ENCODE data around the gene ADD1. TPM values are rescaled to one million over a fixed set of nuclear protein-coding genes. Genes with fewer than 3 reads are reported as not detected.

The ADD1 gene
- total RNA-seq, 1 experiment from 2014 or later = 232 TPM

DNA sequence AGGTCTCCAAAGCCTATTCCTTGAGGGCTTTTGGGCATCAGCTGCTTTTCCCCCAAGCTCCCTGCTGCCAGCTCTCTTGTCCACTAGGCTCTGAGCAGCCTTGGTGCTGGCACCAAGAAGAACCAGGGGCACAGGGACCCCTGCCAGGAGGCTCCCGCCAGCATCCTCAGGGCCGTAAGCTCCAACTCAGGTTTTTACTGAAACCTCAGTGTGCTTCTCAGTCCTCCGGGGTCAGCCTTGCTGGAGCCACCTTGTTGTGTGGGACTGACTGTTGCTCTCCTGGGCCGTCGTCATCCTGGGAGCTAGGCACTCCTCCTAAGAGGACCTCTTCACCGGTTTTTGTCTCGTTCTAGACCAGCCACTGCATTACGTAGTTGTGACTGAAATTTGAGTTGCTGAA lies 80.6 kb downstream of the ADD1 start:
- H3K27ac ChIP-seq (ENCODE audit: low read depth, low read length, poor library complexity, severe bottlenecking) = no peak overlapping the region
- H3K4me3 ChIP-seq (ENCODE audit: low read depth, low read length, poor library complexity, severe bottlenecking) = no peak overlapping the region
- no peaks in the 10 kb centered on the region for H3K4me1 ChIP-seq (ENCODE audit: insufficient read depth, low read length, poor library complexity, severe bottlenecking)
- H3K27me3 ChIP-seq (replicated peaks; ENCODE audit: insufficient read depth, low read depth, low read length, poor library complexity) = no peaks in the 10 kb centered on the region
- POLR2A ChIA-PET (ENCODE audit: low non-redundant PET) = no interaction called here
- TF ChIP-seq, protein P1, sequence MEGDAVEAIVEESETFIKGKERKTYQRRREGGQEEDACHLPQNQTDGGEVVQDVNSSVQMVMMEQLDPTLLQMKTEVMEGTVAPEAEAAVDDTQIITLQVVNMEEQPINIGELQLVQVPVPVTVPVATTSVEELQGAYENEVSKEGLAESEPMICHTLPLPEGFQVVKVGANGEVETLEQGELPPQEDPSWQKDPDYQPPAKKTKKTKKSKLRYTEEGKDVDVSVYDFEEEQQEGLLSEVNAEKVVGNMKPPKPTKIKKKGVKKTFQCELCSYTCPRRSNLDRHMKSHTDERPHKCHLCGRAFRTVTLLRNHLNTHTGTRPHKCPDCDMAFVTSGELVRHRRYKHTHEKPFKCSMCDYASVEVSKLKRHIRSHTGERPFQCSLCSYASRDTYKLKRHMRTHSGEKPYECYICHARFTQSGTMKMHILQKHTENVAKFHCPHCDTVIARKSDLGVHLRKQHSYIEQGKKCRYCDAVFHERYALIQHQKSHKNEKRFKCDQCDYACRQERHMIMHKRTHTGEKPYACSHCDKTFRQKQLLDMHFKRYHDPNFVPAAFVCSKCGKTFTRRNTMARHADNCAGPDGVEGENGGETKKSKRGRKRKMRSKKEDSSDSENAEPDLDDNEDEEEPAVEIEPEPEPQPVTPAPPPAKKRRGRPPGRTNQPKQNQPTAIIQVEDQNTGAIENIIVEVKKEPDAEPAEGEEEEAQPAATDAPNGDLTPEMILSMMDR (conservative IDR thresholded peaks at IDR 0.05; ENCODE audit: low read depth, low read length) = no peak
- no peak for TF ChIP-seq EZH2 (IDR thresholded peaks at IDR 0.05; ENCODE audit: borderline replicate concordance, low read depth, low read length, poor library complexity, severe bottlenecking)
- no peak for DNase-seq (ENCODE audit: low spot score)
- no peaks in the 10 kb centered on the region for H3K9me3 ChIP-seq (ENCODE audit: low read depth, low read length, poor library complexity, severe bottlenecking)
- no TSS peak for BruUV-seq (replicated peaks)
- intact Hi-C loops (cut with micrococcal nuclease; ENCODE audit: unreplicated experiment) = no loop called here
- CTCF ChIA-PET = no interaction called here
- peaks cover 26% of the 10 kb centered on the region for H3K36me3 ChIP-seq (ENCODE audit: insufficient read depth, low read length, poor library complexity, severe bottlenecking)

DNA sequence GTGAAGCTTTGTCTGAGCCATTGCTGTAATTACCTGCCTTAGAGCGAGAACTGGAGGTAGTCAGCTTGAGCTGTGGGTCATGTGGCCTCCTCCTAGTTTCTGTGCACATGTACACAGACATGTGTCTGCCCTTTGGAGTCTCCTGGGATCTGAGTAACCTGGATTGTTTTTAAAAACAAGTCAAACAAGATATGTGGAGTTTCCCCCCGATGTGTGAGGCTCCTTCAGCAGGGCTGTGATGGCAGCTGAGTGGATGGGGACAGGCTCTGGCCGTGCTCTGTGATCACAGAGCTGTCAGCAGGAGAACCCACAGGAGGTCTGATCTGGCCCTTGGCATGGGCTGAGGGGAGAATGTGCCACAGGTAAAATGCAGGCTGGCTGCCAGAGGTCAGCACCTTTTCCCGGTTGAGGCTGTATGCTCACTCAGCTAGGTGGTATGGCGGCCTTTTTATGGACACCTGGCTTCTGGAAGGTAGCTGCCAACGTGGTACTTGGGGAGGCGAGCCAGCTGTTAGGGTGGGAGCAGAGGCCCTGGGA lies 81.2 kb downstream of the ADD1 start:
- POLR2A ChIA-PET (ENCODE audit: low non-redundant PET) = no interaction called here
- H3K4me1 ChIP-seq (ENCODE audit: insufficient read depth, low read length, poor library complexity, severe bottlenecking) = no peaks in the 10 kb centered on the region
- TF ChIP-seq, protein P1 (conservative IDR thresholded peaks at IDR 0.05; ENCODE audit: low read depth, low read length) = no peak
- no peak for TF ChIP-seq EZH2 (IDR thresholded peaks at IDR 0.05; ENCODE audit: borderline replicate concordance, low read depth, low read length, poor library complexity, severe bottlenecking)
- DNase-seq (ENCODE audit: low spot score) = no peak
- no peak overlapping the region for H3K4me3 ChIP-seq (ENCODE audit: low read depth, low read length, poor library complexity, severe bottlenecking)
- H3K27me3 ChIP-seq (replicated peaks; ENCODE audit: insufficient read depth, low read depth, low read length, poor library complexity) = no peaks in the 10 kb centered on the region
- peaks cover 32% of the 10 kb centered on the region for H3K36me3 ChIP-seq (ENCODE audit: insufficient read depth, low read length, poor library complexity, severe bottlenecking)
- H3K9me3 ChIP-seq (ENCODE audit: low read depth, low read length, poor library complexity, severe bottlenecking) = no peaks in the 10 kb centered on the region
- no TSS peak for BruUV-seq (replicated peaks)
- intact Hi-C loops (cut with micrococcal nuclease; ENCODE audit: unreplicated experiment) = no loop called here
- H3K27ac ChIP-seq (ENCODE audit: low read depth, low read length, poor library complexity, severe bottlenecking) = no peak overlapping the region
- CTCF ChIA-PET = no interaction called here

DNA sequence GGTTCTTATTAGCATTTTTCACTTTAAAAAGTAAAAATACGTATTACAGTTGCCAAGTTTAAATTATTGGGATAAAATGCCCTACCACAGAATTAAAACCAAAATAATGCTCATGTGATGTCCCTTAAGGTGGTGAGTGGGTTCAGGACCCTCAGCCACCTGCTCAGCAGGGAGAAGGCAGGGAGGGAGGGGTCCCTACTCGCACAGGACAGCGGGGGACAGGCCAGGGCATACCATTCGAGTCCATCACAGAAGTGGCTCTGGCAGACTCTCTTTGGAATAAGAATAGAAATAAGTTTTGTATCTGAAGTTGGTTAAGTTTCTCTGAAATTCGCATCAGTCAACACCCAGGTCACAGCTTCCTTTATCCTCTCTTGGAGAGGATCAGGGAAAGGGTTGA lies 81.9 kb downstream of the ADD1 start:
- no peak for DNase-seq (ENCODE audit: low spot score)
- ChIA-PET POLR2A (ENCODE audit: low non-redundant PET) (no interaction called here), CTCF (no interaction called here)
- Histone ChIP-seq H3K9me3 (ENCODE audit: low read depth, low read length, poor library complexity, severe bottlenecking) (no peaks in the 10 kb centered on the region), H3K36me3 (ENCODE audit: insufficient read depth, low read length, poor library complexity, severe bottlenecking) (peaks cover 37% of the 10 kb centered on the region), H3K27me3 (replicated peaks; ENCODE audit: insufficient read depth, low read depth, low read length, poor library complexity) (no peaks in the 10 kb centered on the region), H3K27ac (ENCODE audit: low read depth, low read length, poor library complexity, severe bottlenecking) (no peak overlapping the region), H3K4me3 (ENCODE audit: low read depth, low read length, poor library complexity, severe bottlenecking) (no peak overlapping the region), H3K4me1 (ENCODE audit: insufficient read depth, low read length, poor library complexity, severe bottlenecking) (no peaks in the 10 kb centered on the region)
- intact Hi-C loops (cut with micrococcal nuclease; ENCODE audit: unreplicated experiment) = no loop called here
- no TSS peak for BruUV-seq (replicated peaks)
- TF ChIP-seq, protein P1 (conservative IDR thresholded peaks at IDR 0.05; ENCODE audit: low read depth, low read length) = no peak
- no peak for TF ChIP-seq EZH2 (IDR thresholded peaks at IDR 0.05; ENCODE audit: borderline replicate concordance, low read depth, low read length, poor library complexity, severe bottlenecking)
